Prostate gland (tissue), 1 donor: ENCODE data around the gene ZNF184.

Source experiments
- POLR2A ChIP-seq: fragments of 450-650 bp; IDR thresholded peaks from one replicate; pipeline ENCODE4 v1.6.1; 2016; ENCODE audit warnings: antibody characterized with exemption, mild to moderate bottlenecking
- POLR2AphosphoS5 ChIP-seq: sonication (generic); formaldehyde crosslinking; IDR thresholded peaks from one replicate; pipeline ENCODE4 v1.6.1; 2017; ENCODE audit warnings: antibody characterized with exemption

GRCh38 chr6:27415898-27416297 lies 57.0 kb downstream of the ZNF184 start:
- no peak for TF ChIP-seq POLR2AphosphoS5
- TF ChIP-seq POLR2A: no peak
